RWPE2 (cell line): Measurements from ENCODE around the gene PRR7.
A peak's percentile ranks its signal among the peaks of the same experiment; 100 is the strongest.

Experiments used
- ATAC-seq: fragments of 200-7000 bp; cut with Tn5 transposase; 3 replicates; pipeline ENCODE4 v1.9.1; 2021; ENCODE audit warnings: low read depth
- DNase-seq: peaks from one replicate; pipeline ENCODE4 v3.0.0-alpha.2; 2020; ENCODE audit warnings: low spot score
- H3K27ac ChIP-seq: fragments of 450-650 bp; 2 replicates; pipeline ENCODE4 v1.5.1; 2017; ENCODE audit warnings: mild to moderate bottlenecking; ENCODE audit not compliant: poor library complexity, severe bottlenecking
- H3K27me3 ChIP-seq: fragments of 250-450 bp; sonication (Bioruptor Pico); 2 replicates; pipeline ENCODE4 v1.5.1; 2021; ENCODE audit warnings: mild to moderate bottlenecking, moderate library complexity; ENCODE audit not compliant: insufficient read depth, poor library complexity, severe bottlenecking
- H3K36me3 ChIP-seq: fragments of 250-450 bp; sonication (Bioruptor Pico); 2 replicates; pipeline ENCODE4 v1.5.1; 2020; ENCODE audit warnings: low read depth, mild to moderate bottlenecking, moderate library complexity
- H3K4me1 ChIP-seq: fragments of 250-450 bp; sonication (Bioruptor Pico); 2 replicates; pipeline ENCODE4 v1.5.1; 2021; ENCODE audit warnings: mild to moderate bottlenecking, moderate library complexity; ENCODE audit not compliant: insufficient read depth, poor library complexity, severe bottlenecking
- H3K4me3 ChIP-seq: fragments of 250-450 bp; sonication (Bioruptor Pico); 2 replicates; pipeline ENCODE4 v1.5.1; 2021; ENCODE audit warnings: mild to moderate bottlenecking, moderate library complexity; ENCODE audit not compliant: severe bottlenecking
- H3K9me3 ChIP-seq: fragments of 250-450 bp; sonication (Bioruptor Pico); 2 replicates; pipeline ENCODE4 v1.5.1; 2021; ENCODE audit warnings: mild to moderate bottlenecking, moderate library complexity; ENCODE audit not compliant: severe bottlenecking
- CTCF ChIP-seq: fragments of 450-650 bp; IDR thresholded peaks from one replicate; pipeline ENCODE4 v1.5.1; 2017; ENCODE audit warnings: mild to moderate bottlenecking, moderate library complexity; ENCODE audit not compliant: poor library complexity, severe bottlenecking

Gene PRR7

GRCh38 chr5:177446200-177447065 lies at the start of gene PRR7:
PRR7 (plus strand) TSS chr5:177446814; CDS start chr5:177455068, 8,254 bp downstream.
- peak within 1 kb of the TSS; percentile 55 for H3K4me3 ChIP-seq
- no peak for TF ChIP-seq CTCF
- H3K36me3 ChIP-seq: no peaks in the 10 kb centered on the region
- H3K27ac ChIP-seq: peak within 1 kb of the TSS; percentile 83
- ATAC-seq (peak; percentile 13), DNase-seq (peak; percentile 77)
- H3K9me3 ChIP-seq: no peaks in the 10 kb centered on the region
- no peaks in the 10 kb centered on the region for H3K27me3 ChIP-seq
- peaks cover 9% of the 10 kb centered on the region for H3K4me1 ChIP-seq

DNA sequence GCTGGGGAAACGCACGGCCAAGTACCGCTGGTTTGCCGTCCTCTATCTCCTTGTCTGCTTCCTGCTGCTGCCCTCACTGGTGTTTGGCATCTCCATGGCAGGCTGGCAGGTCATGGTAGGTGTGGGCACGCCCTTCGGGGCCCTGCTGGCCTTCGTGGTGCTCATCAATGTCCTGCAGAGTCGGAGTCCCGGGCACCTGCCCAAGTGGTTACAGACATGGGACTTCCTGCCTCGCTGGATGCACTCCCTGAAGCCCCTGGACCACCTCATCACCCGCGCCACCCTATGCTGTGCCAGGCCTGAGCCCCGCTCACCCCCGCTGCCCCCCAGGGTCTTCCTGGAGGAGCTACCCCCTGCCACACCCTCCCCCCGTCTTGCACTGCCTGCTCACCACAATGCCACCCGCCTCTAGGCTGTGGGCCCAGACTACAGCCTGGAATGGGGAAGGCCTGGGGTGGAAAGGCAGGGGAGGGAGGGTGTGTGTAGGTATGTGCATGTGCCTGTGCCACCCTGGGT lies 48.7 kb upstream of the PRR7 start:
- H3K27me3 ChIP-seq: no peaks in the 10 kb centered on the region
- peaks cover 5% of the 10 kb centered on the region for H3K4me1 ChIP-seq
- ATAC-seq (no peak), DNase-seq (no peak)
- H3K9me3 ChIP-seq: no peaks in the 10 kb centered on the region
- no peak overlapping the region for H3K4me3 ChIP-seq
- H3K27ac ChIP-seq: no peak overlapping the region
- no peaks in the 10 kb centered on the region; the same call in 1 of the 2 replicates for H3K36me3 ChIP-seq
- TF ChIP-seq CTCF: no peak

DNA sequence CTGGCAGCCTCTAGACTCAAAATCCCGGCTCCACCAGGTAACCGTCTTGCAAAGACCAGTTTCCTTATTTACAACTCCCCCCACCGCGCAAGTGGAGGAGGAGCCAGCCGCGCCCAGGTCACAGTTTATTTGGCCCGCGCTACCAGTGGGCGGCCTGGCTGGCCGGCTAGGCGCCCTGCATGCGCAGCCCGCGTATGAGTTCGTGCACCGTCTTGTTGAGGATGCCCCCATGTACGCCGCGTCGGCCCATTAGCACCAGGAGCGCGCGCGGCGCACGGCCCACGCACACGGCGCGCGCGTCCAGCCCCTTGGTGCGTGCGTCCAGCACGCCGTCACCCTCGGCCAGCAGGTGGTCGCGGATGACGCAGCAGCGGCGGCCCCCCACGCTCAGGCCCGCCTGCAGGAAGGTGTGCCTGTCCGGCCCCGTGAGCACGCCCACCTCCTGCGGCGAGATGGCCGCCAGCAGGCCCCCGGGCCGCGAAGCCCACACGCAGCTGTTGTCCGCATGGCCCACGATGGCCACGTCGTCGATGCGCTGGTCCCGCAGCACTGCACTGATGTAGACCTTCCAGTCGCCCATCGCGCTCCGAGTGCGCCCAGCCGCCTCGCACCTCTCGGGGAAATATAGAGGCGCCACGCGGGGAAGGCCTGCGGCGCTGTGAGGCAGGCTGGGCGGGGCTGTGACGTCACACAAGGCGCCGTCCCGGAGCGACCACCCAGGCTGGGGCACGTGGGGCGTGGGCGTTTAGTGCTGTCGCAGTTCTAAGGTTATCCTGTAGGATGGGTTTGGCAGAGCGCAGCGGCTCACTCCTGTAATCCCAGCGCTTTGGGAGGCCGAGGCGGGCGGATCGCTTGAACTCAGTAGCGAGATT lies 46.4 kb upstream of the PRR7 start, which contains the start of gene PFN3:
TSS of gene PFN3 (minus strand) at position 665 of the 872 bp plus-strand sequence. CDS start at position 580, 85 bp downstream.
- no peak within 1 kb of the TSS for H3K27ac ChIP-seq
- no peaks in the 10 kb centered on the region; the same call in 1 of the 2 replicates for H3K36me3 ChIP-seq
- no peak within 1 kb of the TSS for H3K4me3 ChIP-seq
- no peaks in the 10 kb centered on the region for H3K9me3 ChIP-seq
- H3K27me3 ChIP-seq: no peaks in the 10 kb centered on the region
- no peak for ATAC-seq
- no peak for TF ChIP-seq CTCF
- peaks cover 5% of the 10 kb centered on the region for H3K4me1 ChIP-seq
- DNase-seq: no peak

DNA sequence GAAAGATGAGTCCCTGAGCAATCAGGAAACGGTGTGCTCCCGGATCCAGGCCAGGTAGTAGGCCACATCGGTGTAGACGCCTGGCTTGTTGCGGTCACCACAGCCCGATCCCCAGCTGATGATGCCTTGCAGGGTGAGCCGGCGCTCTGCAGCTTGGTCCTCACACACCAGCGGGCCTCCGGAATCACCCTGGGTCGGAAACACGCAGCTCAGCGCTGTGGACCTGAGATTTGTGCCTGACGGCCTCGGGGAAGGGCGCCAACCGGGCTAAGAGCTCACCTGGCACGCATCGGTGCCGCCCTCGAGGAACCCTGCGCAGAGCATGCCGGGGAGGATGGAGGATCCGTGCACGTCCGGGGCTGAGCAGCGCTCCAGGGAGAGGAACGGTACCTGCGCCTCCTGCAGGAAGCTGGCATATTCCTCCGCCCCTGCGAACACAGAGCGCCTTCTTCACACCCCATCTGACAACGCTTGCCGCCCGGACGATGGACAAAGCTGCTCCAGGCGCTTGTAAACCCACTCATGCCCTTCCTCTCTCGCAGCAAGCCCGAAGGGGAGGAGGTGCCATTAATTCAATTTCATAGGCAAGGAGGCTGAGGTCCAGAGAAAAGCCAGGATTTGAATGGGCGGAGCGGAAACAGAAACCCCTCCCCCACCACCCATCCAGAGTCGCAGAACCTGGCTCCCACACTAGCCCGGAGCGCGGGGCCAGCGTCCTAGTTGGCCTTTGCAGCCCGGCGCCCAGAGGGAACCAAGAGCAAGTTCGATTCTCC lies 44.2 kb upstream of the PRR7 start:
- Histone ChIP-seq H3K4me3 (peak overlapping the region; percentile 45), H3K9me3 (no peaks in the 10 kb centered on the region), H3K4me1 (peaks cover 5% of the 10 kb centered on the region), H3K36me3 (no peaks in the 10 kb centered on the region; the same call in 1 of the 2 replicates), H3K27ac (peak overlapping the region; percentile 46), H3K27me3 (no peaks in the 10 kb centered on the region)
- ATAC-seq: peak; percentile 75
- DNase-seq: peak; percentile 94
- TF ChIP-seq CTCF: peak; percentile 83
